Smooth muscle cell (in vitro differentiated cells): ENCODE measurements around the gene LMX1B. TPM values are rescaled to one million over a fixed set of nuclear protein-coding genes. Genes with fewer than 3 reads are reported as not detected.

ENCODE experiments used
- DNase-seq: peaks from one replicate; lab custom pipeline; 2025; ENCODE audit not compliant: unreplicated experiment; lab: John Stamatoyannopoulos, UW
- H2AFZ ChIP-seq: fragments of 200-600 bp; sonication (generic); 2 replicates; pipeline ENCODE4 v1.6.0; 2016; ENCODE audit warnings: antibody characterized with exemption, low read depth, mild to moderate bottlenecking
- H3F3A ChIP-seq: fragments of 200-600 bp; sonication (generic); 2 replicates; pipeline ENCODE4 v1.6.0; 2017; ENCODE audit warnings: antibody characterized with exemption, low read depth
- H3K27ac ChIP-seq: fragments of 200-600 bp; sonication (generic); 2 replicates; pipeline ENCODE4 v1.5.1; 2016; ENCODE audit warnings: low read depth, mild to moderate bottlenecking
- H3K27me3 ChIP-seq: fragments of 200-600 bp; sonication (generic); 2 replicates; pipeline ENCODE4 v1.6.1; 2016; ENCODE audit warnings: low read depth, mild to moderate bottlenecking
- H3K36me3 ChIP-seq: fragments of 200-600 bp; sonication (generic); 2 replicates; pipeline ENCODE4 v1.5.1; 2016; ENCODE audit warnings: low read depth
- H3K4me1 ChIP-seq: fragments of 200-600 bp; sonication (generic); 2 replicates; pipeline ENCODE4 v1.5.1; 2016; ENCODE audit warnings: low read depth
- H3K4me2 ChIP-seq: fragments of 200-600 bp; sonication (generic); 2 replicates; pipeline ENCODE4 v1.6.0; 2016; ENCODE audit warnings: mild to moderate bottlenecking
- H3K4me3 ChIP-seq: fragments of 200-600 bp; sonication (generic); 2 replicates; pipeline ENCODE4 v1.5.1; 2016; ENCODE audit warnings: mild to moderate bottlenecking
- H3K79me2 ChIP-seq: fragments of 200-600 bp; sonication (generic); 2 replicates; pipeline ENCODE4 v1.6.0; 2016; ENCODE audit warnings: low read depth, mild to moderate bottlenecking
- H3K9ac ChIP-seq: fragments of 200-600 bp; sonication (generic); 2 replicates; pipeline ENCODE4 v1.6.0; 2016; ENCODE audit warnings: low read depth
- H3K9me3 ChIP-seq: fragments of 200-600 bp; sonication (generic); replicated peaks from 2 replicates; pipeline ENCODE4 v1.5.1; 2016; ENCODE audit warnings: low read depth
- H4K20me1 ChIP-seq: fragments of 200-600 bp; sonication (generic); 2 replicates; pipeline ENCODE4 v1.6.0; 2016; ENCODE audit warnings: low read depth
- CTCF ChIP-seq: fragments of 200-600 bp; sonication (generic); IDR thresholded peaks from 2 replicates; pipeline ENCODE4 v1.5.1; 2017; ENCODE audit warnings: borderline replicate concordance, mild to moderate bottlenecking, antibody characterized with exemption; ENCODE audit not compliant: insufficient read depth, poor library complexity, severe bottlenecking
- whole genome bisulfite sequencing: methylation state at CpG from one replicate; pipeline ENCODE4 v1.1.7; 2016; ENCODE audit warnings: low lambda C conversion rate; 5-methylcytosine and 5-hydroxymethylcytosine counted together
- polyA plus RNA-seq: library from polyadenylated mRNA; unstranded; fragments of >200 nt; fragmentation: Nextera tagmentation; extraction: Ambion mirVana; gene quantifications from 2 replicates; pipeline ENCODE4 v1.2.1, GENCODE V29; 2016
- total RNA-seq: library from RNA; depleted of rRNA; stranded (reverse); fragments of >200 nt; gene quantifications from 2 replicates; pipeline ENCODE4 v1.2.3, GENCODE V29; 2014

The LMX1B gene
- total and polyA plus RNA-seq, 2 experiments from 2014 or later = not detected

- no peak overlapping the region for H3K4me2 ChIP-seq
- peaks cover 26% of the 10 kb centered on the region for H3K4me1 ChIP-seq
- H3K27ac ChIP-seq = no peak overlapping the region
- H3K36me3 ChIP-seq = no peaks in the 10 kb centered on the region
- peaks cover 25% of the 10 kb centered on the region for H3K27me3 ChIP-seq
- H3K4me3 ChIP-seq = no peak overlapping the region
- TF ChIP-seq CTCF = no peak
- no peak overlapping the region for H3K9ac ChIP-seq
- 96% methylated on average over 17 of the region's 17 CpGs for WGBS
- H3K79me2 ChIP-seq = no peaks in the 10 kb centered on the region
- DNase-seq = no peak
- H2AFZ ChIP-seq = no peak overlapping the region
- H4K20me1 ChIP-seq = no peaks in the 10 kb centered on the region
- H3K9me3 ChIP-seq = no peaks in the 10 kb centered on the region
- H3F3A ChIP-seq = no peaks in the 10 kb centered on the region
Measured at GRCh38 chr9:126661122-126661520, 47.4 kb downstream of the LMX1B start.

- Histone ChIP-seq H3K27ac (no peak overlapping the region), H3K27me3 (peaks cover 25% of the 10 kb centered on the region), H3K9me3 (no peaks in the 10 kb centered on the region), H2AFZ (no peak overlapping the region), H3K4me2 (no peak overlapping the region), H3K79me2 (no peaks in the 10 kb centered on the region), H3K4me3 (no peak overlapping the region), H4K20me1 (no peaks in the 10 kb centered on the region), H3K9ac (no peak overlapping the region), H3K36me3 (no peaks in the 10 kb centered on the region), H3F3A (no peaks in the 10 kb centered on the region), H3K4me1 (peaks cover 29% of the 10 kb centered on the region)
- no peak for TF ChIP-seq CTCF
- DNase-seq = no peak
- WGBS = 46% methylated on average over 12 of the region's 15 CpGs
Measured at GRCh38 chr9:126661521-126662251, 48.0 kb downstream of the LMX1B start.

GRCh38 chr9:126663661-126664072 is 49.9 kb downstream of the LMX1B start:
- Histone ChIP-seq H3K4me2 (no peak overlapping the region), H3K4me3 (no peak overlapping the region), H3F3A (no peaks in the 10 kb centered on the region), H3K36me3 (no peaks in the 10 kb centered on the region), H3K9ac (no peak overlapping the region), H3K4me1 (peaks cover 28% of the 10 kb centered on the region), H3K27ac (no peak overlapping the region), H4K20me1 (no peaks in the 10 kb centered on the region), H3K79me2 (no peaks in the 10 kb centered on the region), H3K9me3 (no peaks in the 10 kb centered on the region), H3K27me3 (peaks cover 30% of the 10 kb centered on the region), H2AFZ (no peak overlapping the region)
- no peak for TF ChIP-seq CTCF
- no peak for DNase-seq
- WGBS = 80% methylated on average over 7 of the region's 7 CpGs
